Glomerular visceral epithelial cell (primary cell): ENCODE results near the gene CALML4.
"Not testable (repeated sequence)": the region's sequence is repeated elsewhere in the genome, so short reads cannot be mapped to it uniquely, and the experiment has no call there.

Experiments
- DNase-seq: peaks from one replicate; pipeline ENCODE4 v3.0.0-alpha.2; 2016; ENCODE audit errors: extremely low spot score

The CALML4 gene

DNA sequence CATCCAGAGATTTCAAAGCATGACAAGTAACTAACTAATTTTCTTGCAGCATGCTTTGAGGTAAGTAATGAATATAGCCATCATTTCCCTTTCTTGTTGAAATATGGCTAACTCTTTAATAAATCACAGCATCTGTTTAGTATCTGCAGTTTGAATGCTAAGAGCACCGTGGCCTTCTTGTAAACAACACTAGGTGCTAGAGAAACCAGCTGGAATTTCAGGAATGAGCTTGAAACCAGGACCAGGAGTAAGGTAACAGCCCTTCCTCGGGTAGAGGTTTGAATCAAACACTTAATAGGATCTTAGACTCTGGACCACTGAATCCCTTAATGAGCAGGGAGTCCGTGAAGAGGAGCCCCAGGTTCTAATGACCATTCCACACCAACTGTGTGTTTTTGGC is 13.6 kb downstream of the CALML4 start:
- DNase-seq: no peak

DNA sequence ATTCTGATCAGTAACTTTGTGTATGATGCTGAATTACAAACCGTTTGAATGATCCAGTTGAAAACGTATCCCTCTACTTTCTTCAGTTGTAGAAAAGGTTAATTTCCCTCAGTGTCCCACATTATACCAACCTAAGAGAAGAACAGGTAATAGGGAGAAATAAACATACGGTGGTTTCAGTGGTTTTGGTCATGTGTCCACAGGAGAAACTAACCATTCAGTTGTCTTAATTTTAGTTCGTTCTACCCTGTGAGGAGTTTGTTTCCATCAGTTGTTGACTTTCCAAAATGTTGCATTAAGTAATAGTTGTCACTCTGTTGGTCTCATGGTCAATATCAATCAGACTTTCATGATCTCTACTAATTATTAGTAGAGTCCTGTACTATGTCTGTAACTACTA is 15.1 kb downstream of the CALML4 start:
- DNase-seq: no peak

DNA sequence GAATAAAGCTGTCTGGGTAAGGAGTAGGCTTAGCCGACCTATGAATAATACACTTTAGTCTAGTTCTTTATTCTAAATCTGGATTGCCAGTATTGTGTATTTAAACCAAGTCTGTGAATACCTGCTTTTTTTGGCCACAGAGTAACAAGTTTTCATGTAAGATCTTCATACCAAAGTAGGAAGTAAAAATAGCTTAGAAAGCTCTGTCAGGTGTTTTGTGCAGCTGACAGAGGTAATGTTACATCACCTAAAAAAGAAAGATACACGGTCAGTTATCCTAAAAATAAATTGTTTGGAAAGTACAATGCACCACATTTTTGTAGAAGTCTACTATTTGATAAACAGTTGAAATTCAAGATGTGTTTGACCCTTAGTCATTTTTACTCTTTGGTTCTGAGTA is 16.5 kb downstream of the CALML4 start:
- no peak for DNase-seq

DNA sequence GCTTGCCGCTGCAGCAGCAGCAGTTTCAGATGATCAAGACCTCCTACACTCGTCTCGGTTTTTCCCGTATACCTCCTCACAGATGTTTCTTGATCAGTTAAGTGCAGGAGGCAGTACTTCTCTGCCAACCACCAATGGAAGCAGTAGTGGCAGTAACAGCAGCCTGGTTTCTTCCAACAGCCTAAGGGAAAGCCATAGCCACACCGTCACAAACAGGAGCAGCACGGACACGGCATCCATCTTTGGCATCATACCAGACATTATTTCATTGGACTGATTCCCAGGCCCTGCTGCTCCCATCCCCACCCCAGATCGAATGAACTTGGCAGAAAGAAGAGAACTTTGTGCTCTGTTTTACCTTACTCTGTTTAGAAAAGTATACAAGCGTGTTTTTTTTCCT is 17.6 kb downstream of the CALML4 start:
- DNase-seq: no peak

DNA sequence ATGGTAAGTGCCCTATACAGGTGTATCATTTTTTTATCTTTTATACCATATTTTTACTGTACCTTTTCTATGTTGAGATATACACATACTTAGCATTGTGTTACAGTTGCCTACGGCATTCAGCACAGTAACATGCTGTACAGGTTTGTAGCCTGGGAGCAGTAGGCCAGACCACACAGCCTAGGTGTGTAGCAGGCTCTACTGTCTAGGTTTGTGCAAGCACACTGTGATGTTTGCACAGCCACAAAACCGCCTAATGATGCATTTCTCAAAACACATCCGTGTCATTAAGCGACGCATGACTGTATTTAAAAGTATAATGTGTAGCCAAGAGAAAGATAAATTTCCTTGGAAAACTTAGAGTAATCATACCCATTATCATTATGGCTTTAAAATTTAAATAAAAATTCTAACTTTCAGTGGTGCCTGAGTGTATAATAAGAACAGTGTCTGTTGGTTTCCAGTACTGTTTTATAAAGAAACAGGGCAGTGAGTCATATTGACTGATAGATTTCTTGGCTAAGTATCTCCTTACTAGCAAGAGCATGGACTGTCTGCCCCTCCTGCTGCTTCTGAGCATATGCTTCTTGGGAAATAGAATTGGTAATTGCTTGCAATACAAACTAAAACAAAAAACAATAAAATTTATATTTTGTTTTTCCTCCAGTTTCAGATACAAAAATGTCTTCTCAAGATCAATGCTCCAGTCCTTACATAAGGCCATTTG is 18.3 kb downstream of the CALML4 start:
- no peak for DNase-seq

DNA sequence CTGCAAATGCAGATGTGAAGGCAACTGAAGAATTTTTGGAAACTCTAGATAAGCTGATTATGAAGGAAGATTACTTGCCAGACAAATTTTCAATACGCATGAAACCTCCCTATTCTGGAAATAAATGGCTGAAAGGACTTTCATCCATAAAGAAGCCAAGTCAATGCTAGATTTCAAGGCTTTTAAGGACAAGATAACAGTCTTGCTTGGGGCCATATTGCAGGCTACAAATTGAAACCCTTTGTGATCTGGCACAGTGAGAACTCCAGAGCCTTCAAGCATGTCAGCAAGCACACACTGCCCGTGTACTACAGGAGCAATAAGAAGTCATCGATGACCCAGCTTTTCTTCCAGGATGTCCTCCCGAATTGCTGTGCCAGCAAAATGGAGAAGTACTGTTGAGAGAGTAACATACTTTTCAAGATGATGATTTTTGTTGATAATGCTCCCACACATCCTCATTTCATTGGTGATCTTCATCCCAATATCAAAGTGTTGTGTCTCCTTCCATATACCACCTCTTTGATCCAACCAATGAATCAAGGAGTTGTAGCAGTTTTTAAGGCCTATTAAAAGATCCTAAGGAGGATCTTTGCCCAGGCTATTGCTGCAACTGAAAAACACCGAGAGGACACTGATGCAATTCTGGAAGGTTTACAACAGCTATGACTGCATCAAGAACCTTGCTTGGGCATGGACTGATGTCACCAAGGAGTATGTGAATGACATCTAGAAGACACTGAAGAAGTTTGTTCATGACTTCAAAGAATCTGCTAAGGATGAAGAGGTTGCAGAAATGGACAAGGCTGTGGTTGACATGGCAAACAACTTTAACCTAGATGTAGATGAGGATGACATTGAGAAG is 20.3 kb downstream of the CALML4 start:
- no peak for DNase-seq

DNA sequence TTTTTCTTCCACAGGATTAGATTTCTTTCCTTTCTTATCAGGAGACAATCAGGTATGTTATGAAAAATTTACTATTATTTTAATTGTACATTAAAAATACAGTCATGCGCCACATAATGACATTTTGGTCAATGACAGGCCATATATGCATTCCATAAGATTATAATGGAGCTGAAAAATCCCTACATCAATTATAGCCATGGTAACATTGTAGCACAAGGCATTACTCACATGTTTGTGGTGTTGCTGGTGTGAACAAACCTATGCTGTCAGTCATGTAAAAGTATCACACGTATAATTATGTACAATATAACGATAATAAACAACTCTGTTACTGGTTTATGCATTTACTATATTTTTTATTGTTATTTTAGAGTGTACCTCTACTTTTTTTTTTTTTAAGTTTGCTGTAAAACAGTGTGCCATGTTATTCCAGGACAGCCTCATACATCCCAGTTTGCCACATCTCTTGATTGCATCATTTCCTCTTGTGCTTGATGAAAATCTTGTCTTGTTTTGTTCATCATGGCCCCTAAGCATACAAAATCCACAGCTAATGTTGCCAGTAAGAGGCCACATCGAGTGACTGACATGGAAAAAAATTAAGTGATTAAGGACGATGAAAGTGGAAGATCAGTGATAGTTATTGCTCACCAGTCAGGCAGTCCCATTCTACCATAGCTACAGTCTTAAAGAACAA is 21.4 kb downstream of the CALML4 start:
- DNase-seq: no peak

DNA sequence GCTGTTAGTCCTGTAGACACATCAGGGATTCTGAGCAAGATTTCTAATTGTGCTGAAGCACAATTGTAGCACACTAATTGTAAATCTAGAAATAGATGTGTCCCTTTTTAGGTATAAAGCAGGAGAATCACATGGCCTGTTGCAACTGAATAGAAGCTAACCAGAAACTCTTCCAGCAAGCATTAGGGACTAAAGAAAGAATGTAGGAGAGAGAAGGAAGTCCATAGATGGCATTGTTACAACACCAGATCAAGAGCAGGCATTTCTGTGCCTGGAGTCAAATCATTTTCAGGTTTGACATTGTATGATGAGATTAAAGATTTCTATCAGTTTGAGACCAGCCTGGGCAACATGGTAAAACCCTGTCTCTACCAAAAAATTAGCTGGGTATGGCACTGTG is 27.4 kb downstream of the CALML4 start:
- no peak for DNase-seq

DNA sequence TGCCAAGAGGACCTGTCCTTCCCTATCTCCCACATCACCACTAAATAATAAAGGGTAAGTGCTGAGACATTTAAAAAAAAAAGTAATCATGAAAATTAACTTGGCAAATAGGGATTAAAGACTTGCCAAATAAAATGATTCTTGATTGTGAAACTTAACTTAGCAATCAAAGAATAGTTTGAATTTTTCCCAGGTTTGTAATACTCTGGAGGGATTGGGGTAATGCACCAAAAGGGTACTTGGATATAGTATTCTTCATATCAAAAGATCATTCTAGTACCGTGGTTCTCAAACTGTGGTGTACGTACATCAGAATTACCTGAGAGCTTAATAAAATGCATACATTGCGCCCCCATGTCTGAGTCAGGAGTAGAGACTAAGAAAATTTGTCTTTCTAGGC is 28.5 kb downstream of the CALML4 start:
- no peak for DNase-seq

DNA sequence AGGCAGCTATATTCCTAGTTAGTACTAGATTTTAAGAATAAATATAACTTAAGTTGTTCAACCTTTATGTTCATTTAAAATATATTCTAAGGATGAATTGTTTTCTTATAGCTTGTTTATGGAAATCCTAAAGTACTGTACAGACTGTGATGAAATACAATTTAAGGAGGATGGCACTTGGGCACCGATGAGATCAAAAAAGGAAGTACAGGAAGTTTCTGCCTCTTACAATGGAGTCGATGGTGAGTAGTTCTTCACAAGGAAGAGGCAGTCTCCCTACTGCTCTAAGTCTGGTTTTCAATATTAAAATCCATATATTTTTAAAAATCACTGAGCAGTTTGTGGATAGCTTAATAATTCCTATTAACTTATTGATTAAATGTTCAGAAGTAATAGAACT is 29.6 kb downstream of the CALML4 start:
- no peak for DNase-seq

DNA sequence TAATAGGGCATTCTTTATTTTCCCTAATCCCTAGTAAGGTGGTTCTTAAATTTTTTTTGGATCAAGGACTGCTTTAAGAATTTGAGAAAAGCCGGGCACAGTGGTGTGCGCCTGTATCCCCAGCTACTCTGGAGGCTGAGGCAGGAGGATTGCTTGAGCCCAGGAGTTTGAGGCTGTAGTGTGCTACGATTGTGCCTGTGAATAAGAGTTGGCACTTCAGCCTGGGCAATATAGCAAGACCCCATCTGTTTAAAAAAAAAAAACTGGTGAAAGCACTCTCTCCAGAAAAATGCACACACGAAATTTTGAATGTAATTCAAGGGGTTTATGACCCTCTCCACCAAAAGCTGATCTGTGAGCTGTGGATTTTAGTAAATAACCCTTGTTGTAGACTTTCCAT is 32.0 kb downstream of the CALML4 start:
- no peak for DNase-seq

DNA sequence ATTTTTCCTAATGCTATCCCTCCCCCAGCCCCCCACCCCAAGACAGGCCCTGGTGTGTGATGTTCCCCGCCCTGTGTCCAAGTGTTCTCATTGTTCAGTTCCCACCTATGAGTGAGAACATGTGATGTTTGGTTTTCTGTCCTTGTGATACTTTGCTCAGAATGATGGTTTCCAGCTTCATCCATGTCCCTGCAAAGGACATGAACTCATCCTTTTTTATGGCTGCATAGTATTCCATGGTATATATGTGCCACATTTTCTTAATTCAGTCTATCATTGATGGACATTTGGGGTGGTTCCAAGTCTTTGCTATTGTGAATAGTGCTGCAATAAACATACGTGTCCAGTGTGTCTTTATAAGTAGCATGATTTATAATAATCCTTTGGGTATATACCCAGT is 33.1 kb downstream of the CALML4 start:
- not testable (repeated sequence) for DNase-seq

DNA sequence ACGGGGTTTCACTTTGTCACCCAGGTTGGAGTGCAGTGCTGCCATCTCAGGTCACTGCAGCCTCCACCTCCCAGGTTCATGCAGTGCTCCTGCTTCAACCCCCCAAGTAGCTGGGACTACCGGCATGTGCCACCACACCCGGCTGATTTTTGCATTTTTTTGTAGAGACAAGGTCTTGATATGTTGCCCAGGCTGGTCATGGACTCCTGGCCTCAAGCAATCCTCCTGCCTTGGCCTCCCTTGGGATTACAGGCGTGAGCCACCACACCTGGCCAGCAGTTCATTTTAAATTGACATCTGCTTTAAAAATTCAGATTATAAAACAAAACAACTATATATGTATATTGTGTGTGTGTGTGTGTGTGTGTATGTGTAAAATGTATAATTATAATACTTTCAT is 38.3 kb downstream of the CALML4 start:
- no peak for DNase-seq

DNA sequence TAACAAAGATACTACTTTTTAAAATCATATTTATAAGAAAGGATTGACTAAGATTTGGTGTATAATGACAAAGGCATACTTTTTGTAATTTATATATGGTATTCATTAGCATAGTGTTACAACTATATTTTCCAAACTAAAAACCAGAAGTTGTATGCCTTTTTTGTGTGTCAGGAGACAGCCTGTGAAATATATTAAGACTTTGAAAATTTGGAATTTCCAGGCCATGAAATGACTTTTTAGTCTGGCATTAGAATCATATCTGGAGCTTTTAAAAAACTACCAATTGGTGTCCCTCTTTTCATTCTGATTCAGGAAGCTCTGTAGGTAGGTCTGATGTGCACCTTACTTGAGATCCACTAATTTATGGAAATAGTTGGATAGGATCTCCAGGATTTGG is 41.9 kb downstream of the CALML4 start:
- DNase-seq: no peak

DNA sequence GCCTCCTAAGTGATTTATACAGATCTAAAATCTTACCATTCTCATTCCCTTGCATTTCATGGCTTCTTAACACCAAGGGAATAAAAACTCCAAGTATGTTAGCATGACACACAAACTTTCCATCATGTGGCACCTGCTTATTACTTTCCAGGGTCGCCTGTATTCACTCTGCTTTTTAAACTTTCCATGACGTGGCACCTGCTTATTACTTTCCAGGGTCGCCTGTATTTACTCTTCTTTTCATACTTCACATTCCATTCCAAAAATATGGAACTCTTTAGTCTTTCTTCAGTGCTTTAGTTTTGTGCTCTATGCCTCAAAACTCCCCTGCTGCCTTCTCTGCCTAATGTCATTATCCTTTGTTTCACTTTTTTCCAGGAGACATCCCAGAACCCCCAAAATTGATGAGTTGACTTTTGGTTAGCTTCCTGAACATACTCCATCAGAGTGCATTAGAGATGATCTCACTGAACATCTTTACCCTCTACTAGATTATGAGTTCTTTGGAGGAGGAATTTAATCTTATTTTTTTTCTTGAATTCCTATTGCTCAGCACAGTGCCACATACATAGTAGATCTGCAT is 47.0 kb downstream of the CALML4 start:
- no peak for DNase-seq

DNA sequence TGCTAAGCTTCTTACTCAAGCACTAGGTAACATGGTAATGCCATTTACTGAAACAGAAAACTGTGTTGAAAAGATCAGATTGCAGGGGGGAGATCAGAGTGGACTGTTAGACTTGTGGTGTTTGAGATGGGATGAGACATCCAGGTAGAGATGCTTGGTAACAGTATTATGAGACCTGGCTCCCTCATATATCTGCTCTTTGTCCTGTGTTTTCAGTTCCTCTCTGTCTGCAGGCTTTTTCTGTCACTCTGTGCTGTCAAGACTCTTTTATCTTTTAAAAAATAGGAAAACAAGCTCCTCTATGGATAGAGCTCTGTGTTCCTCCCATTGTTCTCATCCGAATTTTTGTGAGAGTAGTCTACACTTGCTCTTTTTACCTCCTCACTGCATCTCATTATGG is 48.1 kb downstream of the CALML4 start:
- no peak for DNase-seq

DNA sequence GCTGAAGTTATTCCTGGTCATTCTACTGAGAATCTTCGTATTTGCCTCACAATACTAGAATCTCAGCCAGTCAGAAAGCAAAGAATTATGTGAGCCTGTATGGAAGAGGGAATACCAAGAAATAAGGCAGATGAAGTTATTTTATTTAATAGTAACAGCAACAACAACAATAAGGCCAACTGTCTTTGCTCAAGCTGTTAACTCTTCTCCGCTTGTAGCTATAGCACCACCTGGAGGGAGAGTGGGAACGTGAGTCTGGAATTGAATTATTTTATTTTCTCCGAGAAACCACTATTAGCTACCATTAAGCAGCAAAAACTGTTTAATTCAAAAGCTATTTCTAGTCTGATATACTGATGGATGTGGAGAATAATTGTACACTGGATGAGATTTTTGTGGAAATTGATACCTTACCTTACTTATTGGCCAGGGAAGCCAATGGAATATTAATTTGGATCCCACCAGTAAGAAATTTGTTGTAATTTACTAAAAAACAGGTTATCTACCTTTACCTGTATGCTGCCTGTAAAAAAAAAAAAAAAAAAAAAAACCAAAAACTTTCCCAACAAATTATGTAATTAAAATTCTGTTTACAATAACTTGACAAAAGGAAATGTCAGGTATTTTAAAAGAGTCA is 50.1 kb downstream of the CALML4 start:
- peak; percentile 52 for DNase-seq

DNA sequence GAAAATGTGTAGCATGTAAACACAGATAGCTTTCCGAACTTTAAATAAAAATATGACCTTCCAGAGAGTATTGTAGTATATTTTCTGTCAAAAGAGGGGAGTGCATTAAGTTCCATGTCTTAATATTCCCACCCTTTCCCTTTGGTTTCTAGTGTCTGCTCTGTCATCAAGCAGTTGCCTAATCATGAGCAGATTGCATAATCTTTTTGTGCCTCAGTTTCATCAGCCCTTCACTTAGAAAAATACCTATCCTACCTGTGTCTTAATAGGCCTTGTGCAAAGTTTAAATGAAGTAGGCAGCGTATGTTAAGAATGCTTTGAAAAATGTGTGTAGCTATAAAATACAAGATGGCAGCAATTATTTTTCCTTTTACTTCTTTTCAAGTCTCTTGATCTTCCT is 52.8 kb downstream of the CALML4 start:
- no peak for DNase-seq

DNA sequence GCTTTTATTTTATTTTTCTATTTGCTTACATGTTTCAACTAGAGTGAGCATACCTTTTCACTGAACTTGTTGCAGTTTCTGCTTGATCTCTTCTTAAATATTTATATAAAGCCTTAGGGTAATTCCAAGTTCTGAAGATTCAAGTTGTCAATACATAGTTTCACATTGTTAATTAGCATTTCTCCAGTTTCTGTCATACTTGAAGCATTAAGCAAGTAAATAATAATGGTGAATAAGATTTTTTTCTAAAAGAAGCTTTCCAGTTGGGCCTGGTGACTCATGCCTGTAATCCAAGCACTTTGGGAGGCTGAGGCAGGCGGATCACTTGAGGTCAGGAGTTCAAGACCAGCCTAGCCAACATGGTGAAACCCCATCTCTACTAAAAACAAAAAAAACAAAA is 53.9 kb downstream of the CALML4 start:
- DNase-seq: no peak

DNA sequence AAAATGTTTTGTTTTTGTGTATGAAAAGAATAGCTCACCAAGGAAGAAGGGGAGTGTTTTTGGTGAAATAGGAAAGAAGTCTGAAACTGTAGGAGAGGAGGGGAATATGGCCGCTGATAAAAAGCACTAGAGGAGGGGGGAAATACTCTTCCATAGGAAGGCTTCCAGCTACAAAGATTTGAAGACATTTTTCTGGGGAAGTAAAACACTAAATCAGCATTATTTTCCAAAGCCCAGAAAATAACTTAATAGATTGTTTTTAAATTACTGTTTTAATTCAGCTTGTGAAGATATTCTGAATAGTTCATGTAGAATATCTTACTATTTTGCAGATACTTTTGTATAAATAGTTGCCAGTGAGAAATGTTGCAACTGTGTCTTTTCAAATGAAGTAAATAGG is 54.9 kb downstream of the CALML4 start:
- no peak for DNase-seq

DNA sequence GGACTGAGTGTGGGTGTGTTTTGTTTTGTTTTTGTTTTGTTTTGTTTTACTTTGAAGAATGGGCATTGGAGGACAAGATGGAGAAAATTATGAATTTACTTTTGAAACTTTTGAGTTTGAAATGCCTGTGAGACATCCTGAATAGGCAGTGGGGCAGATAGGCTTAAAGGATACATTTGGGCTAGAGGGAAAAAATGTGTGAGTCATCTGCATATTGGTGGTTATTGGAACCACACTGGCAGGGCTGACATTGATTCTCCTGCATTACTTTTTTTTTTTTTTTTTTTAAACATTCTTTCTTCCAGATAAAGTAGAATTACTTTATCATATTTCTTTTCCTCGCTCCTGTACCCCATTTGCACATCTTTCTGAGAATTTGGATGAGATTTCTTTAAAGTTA is 56.1 kb downstream of the CALML4 start:
- DNase-seq: peak; percentile 19

DNA sequence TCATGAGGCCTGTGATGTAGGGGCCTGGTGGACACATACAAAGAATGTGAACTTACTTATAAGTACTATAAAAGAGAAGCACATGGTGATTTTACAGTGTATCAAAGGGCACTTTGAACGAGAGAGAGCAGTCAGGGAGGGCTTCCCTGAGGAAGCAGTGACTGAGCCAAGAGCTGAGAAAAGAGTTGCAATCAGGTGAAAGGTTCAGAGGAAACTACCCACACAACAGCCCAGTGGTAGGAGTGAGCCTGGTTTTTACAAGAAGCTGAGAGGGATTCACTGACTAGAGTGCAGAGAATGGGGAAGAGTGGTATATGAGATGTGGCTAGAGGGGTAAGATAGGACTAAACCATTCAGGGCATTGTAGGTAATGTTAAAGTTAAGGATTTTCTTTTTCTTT is 57.1 kb downstream of the CALML4 start:
- no peak for DNase-seq
